HG03520 (cell line): Measurements from ENCODE around the gene FTCD.
"Not testable (repeated sequence)": the region's sequence is repeated elsewhere in the genome, so short reads cannot be mapped to it uniquely, and the experiment has no call there.

Source experiments
- ATAC-seq: cut with Tn5 transposase; IDR thresholded peaks from one replicate; pipeline ENCODE4 v1.9.1; 2021; ENCODE audit warnings: mild to moderate bottlenecking, moderate library complexity; ENCODE audit not compliant: unreplicated experiment

FTCD gene

GRCh38 chr21:46113497-46114176 lies 41.7 kb downstream of the FTCD start:
- ATAC-seq, result no peak

DNA sequence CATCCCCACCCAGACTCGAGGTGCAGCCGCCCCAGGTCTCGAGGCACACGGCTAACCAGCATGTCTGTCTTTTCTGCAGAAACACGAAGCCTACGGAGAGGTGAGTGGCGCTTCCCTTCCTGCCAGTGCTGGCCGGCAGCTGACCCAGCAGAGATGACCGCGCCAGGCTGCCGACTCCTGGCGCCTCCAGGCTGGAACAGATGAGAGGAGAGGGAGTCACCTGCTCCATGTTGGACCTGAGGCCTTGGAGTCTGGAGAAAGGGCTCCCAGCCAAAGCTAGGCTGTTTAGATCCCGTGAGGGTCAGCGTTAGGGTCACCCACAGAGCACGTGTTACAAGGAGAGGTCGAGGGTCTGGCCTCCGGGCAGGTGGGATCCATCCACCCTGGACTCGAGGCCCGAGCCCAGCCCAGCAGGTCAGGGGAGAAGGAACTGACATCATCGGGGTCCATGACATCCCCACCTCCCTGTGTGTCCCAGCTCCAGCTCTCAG lies 42.6 kb downstream of the FTCD start:
- no peak for ATAC-seq

DNA sequence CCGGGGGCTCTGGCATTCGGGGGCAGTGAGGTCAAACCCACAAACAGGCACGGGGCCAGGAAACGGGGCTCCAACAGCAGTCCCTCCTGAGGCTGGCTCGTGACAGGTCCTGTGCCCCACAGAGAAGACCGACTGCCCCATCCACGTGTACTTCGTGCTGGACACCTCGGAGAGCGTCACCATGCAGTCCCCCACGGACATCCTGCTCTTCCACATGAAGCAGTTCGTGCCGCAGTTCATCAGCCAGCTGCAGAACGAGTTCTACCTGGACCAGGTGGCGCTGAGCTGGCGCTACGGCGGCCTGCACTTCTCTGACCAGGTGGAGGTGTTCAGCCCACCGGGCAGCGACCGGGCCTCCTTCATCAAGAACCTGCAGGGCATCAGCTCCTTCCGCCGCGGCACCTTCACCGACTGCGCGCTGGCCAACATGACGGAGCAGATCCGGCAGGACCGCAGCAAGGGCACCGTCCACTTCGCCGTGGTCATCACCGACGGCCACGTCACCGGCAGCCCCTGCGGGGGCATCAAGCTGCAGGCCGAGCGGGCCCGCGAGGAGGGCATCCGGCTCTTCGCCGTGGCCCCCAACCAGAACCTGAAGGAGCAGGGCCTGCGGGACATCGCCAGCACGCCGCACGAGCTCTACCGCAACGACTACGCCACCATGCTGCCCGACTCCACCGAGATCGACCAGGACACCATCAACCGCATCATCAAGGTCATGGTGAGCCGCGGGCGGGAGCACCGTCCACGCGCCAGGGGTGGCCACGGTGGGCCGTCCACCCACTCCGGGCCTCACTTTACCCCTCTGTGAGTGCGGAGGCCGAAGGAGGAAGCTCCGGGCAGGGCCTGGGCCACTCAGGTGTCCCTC lies 43.3 kb downstream of the FTCD start:
- ATAC-seq, result no peak

GRCh38 chr21:46111193-46111571 lies 44.2 kb downstream of the FTCD start:
- no peak for ATAC-seq

DNA sequence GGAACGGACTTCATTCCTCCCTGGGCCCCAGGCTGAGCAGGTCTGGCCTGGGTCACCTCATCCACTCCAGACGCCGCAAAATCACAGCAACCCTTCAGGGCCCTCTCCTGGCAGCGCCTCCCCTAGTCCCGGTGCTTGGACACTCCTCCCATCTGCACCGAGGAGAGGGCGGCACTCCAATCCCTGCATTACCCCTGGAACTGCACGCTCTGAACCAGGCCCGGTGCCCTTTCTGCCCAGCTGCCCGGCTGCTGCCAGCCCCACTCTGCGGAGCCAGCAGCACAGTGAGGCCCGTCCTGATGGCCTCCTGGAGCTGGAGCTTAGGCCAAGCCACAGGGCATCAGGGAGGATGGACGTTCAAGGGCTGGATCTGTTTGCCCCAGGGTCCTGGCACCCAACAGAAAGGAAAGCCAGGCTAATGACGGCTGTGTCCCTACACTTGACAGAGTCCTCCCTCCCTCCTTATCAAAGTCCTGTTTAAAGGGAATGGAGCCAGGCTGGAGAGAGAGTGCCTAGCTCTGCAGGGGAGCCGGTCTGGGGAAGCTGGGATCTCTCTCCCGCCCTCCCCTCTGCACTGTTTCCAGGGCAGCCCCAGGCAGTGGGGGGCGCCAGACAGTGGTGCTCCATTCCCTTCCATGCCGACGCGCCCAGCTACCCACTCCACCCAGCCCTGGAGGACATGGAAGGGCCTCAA lies 44.7 kb downstream of the FTCD start:
- ATAC-seq, result no peak

GRCh38 chr21:46109313-46110221 lies 45.8 kb downstream of the FTCD start:
- ATAC-seq, result no peak

GRCh38 chr21:46108827-46109312 lies 46.5 kb downstream of the FTCD start:
- no peak for ATAC-seq

DNA sequence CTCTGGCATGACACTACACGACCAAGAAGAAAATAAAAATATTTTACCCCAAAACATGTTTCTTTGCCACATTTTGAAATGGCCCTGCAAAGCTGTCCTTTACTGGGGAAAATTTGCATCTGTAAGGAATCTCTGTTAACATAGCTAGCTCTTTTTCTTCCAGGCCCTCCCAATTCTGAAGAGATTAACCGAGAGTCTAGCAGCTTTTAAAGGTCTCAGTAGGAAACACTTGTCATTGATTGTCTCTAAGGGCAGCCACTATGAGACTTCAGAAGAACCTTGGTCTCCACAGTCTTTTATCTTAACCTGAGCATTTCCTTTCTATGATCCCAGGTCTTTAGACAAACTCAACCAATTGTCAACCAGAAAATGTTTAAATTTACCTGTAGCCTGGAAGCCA lies 48.0 kb downstream of the FTCD start:
- not testable (repeated sequence) for ATAC-seq

DNA sequence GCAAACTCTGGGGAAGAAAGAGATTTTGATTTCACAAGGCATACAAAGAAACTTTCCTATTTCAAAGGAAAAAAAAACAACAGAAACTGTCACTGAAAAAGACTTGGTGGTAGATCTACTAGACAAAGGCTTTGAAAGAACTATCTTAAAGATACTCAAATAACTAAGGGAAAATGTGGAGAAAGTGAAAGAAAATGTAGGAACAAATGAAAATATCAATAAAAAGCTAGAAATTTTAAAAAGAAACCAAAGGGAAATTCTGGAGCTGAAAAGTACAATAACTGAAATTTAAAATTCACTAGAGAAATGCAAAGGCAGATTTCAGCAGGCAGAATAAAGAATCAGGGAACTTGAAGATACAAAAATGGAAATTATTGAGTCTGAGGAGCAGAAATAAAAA lies 51.3 kb downstream of the FTCD start:
- ATAC-seq, result no peak

DNA sequence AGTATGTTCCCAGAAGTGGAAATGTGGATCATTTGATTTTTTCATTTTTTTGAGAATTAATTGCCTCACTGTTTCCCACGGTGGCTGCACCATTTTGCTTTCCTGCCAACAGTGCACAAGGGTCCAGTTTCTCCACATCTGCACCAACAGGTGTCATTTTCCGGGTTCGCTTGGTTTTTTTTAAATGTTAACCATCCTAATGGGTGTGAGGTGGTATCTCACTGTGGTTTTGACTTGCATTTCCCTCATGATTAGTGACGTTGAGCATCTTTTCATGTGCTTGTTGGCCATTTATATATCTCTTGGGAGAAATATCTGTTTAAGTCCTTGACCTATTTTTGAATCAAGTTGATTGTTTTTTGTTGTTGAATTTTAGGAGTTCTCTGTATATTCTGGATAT lies 54.5 kb downstream of the FTCD start:
- no peak for ATAC-seq

DNA sequence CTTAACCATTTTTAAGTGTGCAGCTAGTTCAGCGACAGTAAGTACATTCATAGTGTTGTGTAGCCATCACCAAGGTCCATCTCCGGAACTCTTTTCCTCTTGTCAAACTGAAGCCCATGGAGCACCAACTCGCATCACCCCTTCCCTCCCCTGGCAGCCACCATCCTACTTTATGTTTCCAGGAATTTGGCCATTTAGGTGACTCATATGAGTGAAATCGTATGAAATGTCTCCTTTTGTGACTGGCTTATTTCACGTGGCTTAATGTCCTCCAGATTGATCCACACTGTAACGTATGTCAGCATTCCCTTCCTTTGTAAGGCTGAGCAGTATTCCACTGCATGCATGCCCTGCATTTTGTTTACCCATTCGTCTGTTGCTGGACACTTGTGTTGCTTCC lies 55.0 kb downstream of the FTCD start:
- no peak for ATAC-seq

GRCh38 chr21:46100020-46100419 lies 55.4 kb downstream of the FTCD start:
- no peak for ATAC-seq

DNA sequence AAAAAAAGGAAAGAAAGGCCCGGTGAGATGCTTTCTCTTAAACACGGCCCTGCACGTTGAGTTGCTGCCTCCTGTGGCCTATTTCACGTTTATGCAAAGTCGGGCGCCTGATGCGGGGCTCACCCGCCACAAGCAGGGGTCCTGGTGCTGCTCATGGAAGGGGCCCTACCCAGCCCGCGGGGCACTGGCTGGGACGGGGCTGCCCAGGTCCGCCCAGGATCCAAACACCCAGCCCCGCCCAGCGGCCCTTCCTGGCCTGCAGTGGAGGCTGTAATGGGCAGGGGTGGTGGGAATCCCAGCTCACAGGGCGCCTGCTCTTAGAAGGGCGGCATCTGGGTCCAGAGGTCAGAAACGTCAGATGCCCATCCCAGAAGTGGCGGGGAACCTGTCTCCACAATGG lies 55.9 kb downstream of the FTCD start:
- no peak for ATAC-seq

DNA sequence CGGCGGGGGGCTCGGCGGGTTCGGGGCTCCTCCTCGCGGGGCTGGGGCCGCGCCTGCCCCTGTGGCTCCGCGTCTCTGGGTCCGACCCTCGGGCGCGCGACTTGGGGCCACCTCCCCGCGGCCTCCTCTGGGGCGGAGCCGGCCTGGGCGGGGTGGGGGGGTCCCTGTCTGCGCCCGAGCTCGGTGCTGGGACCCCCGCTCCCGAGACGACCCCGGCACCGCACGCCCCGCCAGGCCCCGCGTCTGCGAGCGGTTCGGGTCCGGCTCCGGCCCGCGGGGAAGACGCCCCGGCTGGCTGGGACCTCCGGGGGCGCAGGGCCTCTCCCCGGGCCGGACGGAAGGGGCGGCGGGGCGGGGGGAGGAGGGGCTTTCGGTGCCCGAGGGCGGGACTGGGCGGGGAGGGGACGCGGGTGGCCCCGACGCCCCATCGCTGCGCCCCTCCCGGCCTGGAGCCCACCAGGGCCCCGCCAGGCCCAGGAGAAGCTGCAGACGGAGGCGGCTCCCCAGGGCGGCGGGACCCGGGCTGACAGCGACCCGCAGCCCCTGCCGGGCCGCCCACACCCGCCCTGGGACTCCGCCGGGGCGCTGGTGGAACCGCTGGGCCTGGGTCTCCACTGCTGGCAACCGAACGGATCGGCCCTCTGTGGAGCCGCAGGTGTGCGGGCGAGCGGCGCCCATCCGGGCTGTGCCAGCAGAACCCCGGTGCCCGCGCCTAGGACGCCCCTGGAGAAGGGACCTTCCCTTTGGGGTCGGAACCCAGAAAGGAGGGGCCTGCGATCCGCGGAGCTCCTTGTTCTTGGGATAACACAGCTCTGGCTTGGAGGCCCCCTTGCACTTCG lies 56.9 kb downstream of the FTCD start:
- no peak for ATAC-seq

GRCh38 chr21:46097336-46098293 lies 57.8 kb downstream of the FTCD start, which contains the start of gene COL6A2:
COL6A2 (plus strand) TSS chr21:46098112.
- ATAC-seq, result no peak

DNA sequence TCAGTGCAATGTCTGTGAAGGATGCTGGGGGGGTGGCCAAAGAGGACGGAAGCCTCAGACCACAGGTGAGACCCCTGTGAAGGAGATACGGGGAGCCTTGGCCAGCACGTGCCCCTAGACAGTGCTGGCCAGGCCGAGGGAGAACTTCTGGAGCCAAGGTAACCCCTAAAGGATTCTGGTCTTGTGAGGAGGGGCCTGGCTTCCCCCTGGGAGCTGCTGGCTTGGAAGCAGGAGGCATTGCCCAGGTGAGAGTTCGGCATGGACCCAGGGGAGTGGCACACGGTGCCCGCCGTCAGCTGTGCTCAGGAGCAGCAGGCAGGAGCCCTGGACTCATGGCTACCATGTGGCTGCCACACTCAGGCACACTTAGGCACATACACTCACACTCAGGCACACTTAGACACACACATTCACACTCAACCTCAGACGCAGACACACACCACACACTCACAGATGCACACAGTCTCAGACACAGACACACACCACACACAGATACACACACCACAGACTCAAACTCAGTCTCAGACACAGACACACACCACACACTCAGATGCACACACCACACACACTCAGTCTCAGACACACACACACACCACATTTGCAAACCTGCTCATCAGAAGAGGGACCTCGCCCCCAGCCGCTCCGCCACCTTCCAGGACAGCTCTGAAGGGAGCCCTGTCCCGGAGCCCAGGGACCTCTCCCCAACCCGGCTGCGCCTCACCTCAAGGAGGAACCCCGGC lies 58.6 kb downstream of the FTCD start:
- no peak for ATAC-seq

DNA sequence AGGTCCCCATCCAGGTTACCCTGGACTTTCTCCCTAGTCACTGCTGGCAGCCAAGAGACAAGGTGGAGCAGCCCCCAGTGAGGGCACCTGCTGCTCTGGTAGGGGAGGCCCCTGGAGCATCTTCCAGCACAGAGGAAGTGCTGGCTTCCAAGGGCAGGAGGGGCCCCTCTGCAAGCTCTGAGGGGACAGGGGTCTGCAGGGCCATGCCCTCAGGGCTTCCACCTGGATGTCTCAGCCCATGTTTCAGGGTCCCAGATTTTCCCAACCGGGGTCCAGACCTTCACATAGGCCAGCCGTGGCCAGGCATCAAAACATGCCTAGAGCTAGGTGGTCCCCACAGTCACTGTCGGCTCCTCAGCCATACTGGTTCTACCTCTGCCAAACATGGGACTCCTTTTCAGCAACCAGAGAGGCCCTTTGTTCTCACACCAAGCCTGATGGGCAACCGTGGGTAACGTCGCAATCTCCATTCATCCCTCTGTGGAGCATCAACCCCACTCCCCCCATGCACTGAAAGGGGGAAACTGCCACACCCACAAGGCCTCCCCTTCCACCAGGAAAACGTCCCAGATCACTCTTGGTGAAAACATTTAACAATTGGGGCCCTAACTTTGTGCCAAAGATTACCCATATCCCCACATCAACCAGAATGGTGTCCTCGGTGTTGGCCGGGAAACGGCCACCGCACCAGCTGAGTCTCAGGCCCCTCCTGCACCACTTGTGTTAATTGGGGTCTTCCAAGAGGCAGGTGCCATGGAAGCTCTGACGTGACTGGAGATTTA lies 59.4 kb downstream of the FTCD start:
- no peak for ATAC-seq
